ENCODE measurements around the gene HTT. TPM values are rescaled to one million over a fixed set of nuclear protein-coding genes. Genes with fewer than 3 reads are reported as not detected.

HTT gene
- total RNA-seq, 1 experiment from 2014 or later: 18.4 TPM

DNA sequence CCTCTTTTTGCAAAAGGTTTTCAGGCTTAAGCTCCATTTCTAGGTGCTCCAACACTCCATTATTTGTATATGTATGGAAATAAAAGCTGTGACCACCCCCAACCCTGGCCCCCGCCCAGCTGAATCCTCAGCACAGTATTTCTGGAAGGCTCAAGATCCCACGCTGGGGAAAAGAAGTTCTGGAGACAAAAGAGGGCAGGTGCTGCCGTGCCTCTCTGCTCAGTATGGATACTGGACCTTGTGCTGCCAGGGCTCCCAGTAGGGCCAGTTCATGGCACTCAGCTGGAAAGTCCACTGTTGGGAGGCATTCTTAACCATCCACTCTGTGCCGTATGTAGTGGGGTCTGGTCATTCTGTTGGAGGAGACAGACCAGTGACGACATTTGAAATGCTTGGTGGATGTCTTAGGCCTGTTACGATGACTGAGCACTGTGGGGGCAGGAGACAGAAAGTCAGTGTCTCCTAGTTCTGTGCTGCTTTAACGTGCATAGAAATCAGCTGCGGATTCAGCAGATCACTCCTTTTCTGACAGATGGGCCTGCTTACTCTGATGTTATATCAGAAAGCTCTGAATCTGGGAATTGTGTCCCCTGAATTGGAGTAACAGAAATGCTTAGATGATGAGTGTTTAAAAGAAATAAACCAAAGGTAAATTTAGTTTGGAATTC is 126.1 kb downstream of the HTT start:
- ATAC-seq: no peak
- Histone ChIP-seq H3K9me3 (ENCODE audit: low read length) (no peaks in the 10 kb centered on the region), H3K9ac (ENCODE audit: low read length) (no peak overlapping the region), H3K4me2 (ENCODE audit: low read length) (no peak overlapping the region), H3K27ac (ENCODE audit: low read length) (no peak overlapping the region), H3K4me1 (ENCODE audit: insufficient read depth, low read length) (no peaks in the 10 kb centered on the region), H3K4me3 (ENCODE audit: low read length) (no peak overlapping the region), H2AFZ (ENCODE audit: low read length) (no peak overlapping the region), H3K9me2 (replicated peaks; ENCODE audit: low read length) (no peaks in the 10 kb centered on the region), H3F3A (ENCODE audit: low read length, unreplicated experiment) (no peaks in the 10 kb centered on the region), H3K36me3 (ENCODE audit: low read depth, low read length) (no peaks in the 10 kb centered on the region; the same call in 1 of the 2 replicates), H3K79me2 (ENCODE audit: low read length) (no peaks in the 10 kb centered on the region), H4K20me1 (ENCODE audit: low read length) (no peaks in the 10 kb centered on the region), H3K27me3 (ENCODE audit: low read length) (no peaks in the 10 kb centered on the region)
- DNase-seq: no peak
- intact Hi-C loops (cut with micrococcal nuclease): no loop called here
- TF ChIP-seq EZH2phosphoT487 (IDR thresholded peaks at IDR 0.05; ENCODE audit: borderline replicate concordance, low read length): no peak
- TF ChIP-seq, protein P1, sequence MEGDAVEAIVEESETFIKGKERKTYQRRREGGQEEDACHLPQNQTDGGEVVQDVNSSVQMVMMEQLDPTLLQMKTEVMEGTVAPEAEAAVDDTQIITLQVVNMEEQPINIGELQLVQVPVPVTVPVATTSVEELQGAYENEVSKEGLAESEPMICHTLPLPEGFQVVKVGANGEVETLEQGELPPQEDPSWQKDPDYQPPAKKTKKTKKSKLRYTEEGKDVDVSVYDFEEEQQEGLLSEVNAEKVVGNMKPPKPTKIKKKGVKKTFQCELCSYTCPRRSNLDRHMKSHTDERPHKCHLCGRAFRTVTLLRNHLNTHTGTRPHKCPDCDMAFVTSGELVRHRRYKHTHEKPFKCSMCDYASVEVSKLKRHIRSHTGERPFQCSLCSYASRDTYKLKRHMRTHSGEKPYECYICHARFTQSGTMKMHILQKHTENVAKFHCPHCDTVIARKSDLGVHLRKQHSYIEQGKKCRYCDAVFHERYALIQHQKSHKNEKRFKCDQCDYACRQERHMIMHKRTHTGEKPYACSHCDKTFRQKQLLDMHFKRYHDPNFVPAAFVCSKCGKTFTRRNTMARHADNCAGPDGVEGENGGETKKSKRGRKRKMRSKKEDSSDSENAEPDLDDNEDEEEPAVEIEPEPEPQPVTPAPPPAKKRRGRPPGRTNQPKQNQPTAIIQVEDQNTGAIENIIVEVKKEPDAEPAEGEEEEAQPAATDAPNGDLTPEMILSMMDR (conservative IDR thresholded peaks at IDR 0.05; ENCODE audit: low read depth, low read length): no peak
- no peak for TF ChIP-seq EZH2 (IDR thresholded peaks at IDR 0.05; ENCODE audit: low read length, unreplicated experiment)
- BruUV-seq (replicated peaks): no TSS peak
- ChIA-PET POLR2A (ENCODE audit: unreplicated experiment) (no interaction called here), CTCF (no interaction called here)

GRCh38 chr4:3201718-3202702 is 127.5 kb downstream of the HTT start:
- Histone ChIP-seq H3K9me3 (ENCODE audit: low read length) (no peaks in the 10 kb centered on the region), H3K4me1 (ENCODE audit: insufficient read depth, low read length) (no peaks in the 10 kb centered on the region), H3F3A (ENCODE audit: low read length, unreplicated experiment) (no peaks in the 10 kb centered on the region), H4K20me1 (ENCODE audit: low read length) (no peaks in the 10 kb centered on the region), H2AFZ (ENCODE audit: low read length) (no peak overlapping the region), H3K36me3 (ENCODE audit: low read depth, low read length) (peaks cover under 1% of the 10 kb centered on the region; the same call in 1 of the 2 replicates), H3K4me3 (ENCODE audit: low read length) (no peak overlapping the region), H3K27ac (ENCODE audit: low read length) (no peak overlapping the region), H3K27me3 (ENCODE audit: low read length) (no peaks in the 10 kb centered on the region), H3K4me2 (ENCODE audit: low read length) (no peak overlapping the region), H3K79me2 (ENCODE audit: low read length) (no peaks in the 10 kb centered on the region), H3K9ac (ENCODE audit: low read length) (no peak overlapping the region), H3K9me2 (replicated peaks; ENCODE audit: low read length) (no peaks in the 10 kb centered on the region)
- POLR2A ChIA-PET (ENCODE audit: unreplicated experiment): no interaction called here
- intact Hi-C loops (cut with micrococcal nuclease): no loop called here
- ATAC-seq (peak; percentile 29; the same call in 1 of the 2 replicates), DNase-seq (no peak)
- CTCF ChIA-PET: no interaction called here
- TF ChIP-seq EZH2 (IDR thresholded peaks at IDR 0.05; ENCODE audit: low read length, unreplicated experiment) (no peak), EZH2phosphoT487 (IDR thresholded peaks at IDR 0.05; ENCODE audit: borderline replicate concordance, low read length) (no peak)
- TF ChIP-seq, protein P1 (conservative IDR thresholded peaks at IDR 0.05; ENCODE audit: low read depth, low read length): no peak
- BruUV-seq (replicated peaks): no TSS peak
